IPS-NIHi11 (cell line): ENCODE results near the gene CHODL.

Experiments used
- DNase-seq: peaks from one replicate; pipeline ENCODE4 v3.0.0; 2012; ENCODE audit warnings: mixed read lengths, low spot score

The CHODL gene, protein sequence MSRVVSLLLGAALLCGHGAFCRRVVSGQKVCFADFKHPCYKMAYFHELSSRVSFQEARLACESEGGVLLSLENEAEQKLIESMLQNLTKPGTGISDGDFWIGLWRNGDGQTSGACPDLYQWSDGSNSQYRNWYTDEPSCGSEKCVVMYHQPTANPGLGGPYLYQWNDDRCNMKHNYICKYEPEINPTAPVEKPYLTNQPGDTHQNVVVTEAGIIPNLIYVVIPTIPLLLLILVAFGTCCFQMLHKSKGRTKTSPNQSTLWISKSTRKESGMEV

GRCh38 chr21:18244671-18245463, at the start of gene CHODL:
TSS of gene CHODL (plus strand) at chr21:18244833. CDS start at chr21:18245224, 391 bp downstream.
- peak; percentile 28 for DNase-seq

- DNase-seq = no peak
These were observed 39.7 kb upstream of the CHODL start for GRCh38 chr21:18204931-18205330.

DNA sequence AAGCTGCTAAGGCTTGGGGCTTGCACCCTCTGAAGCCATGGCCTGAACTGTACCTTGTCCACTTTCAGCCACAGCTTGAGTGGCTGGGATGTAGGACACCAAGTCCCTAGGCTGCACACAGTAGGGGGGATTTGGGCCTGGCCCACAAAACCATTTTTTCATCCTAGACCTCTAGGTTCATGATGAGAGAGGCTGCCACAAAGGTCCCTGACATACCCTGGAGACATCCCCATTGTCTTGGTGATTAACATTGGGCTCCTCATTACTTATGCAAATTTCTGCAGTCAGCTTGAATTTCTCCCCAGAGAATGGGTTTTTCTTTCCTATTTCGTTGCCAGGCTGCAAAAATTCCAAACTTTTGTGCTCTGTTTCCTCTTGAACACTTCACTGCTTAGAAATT, 26.3 kb upstream of the CHODL start:
- DNase-seq = no peak

DNA sequence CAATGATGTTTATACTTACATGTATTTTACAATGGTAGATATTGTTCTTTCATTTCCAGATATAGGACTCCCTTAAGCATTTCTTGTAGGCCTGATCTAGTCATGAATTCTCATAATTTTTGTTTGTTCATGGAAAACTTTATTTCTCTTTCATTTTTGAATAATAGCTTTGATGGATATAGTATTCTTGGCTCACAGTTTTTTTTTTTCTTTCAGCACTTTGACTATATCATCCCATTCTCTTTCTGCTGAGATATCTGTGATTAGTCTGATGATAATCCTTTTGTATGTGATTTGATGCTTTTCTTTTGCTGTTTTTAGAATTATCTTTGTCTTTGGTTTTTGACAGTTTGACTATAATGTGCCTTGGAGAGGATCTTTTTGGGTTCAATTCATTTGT, 24.1 kb upstream of the CHODL start:
- DNase-seq = no peak

- no peak for DNase-seq
These were observed 22.3 kb upstream of the CHODL start for GRCh38 chr21:18222346-18222745.

GRCh38 chr21:18228060-18228739, 16.4 kb upstream of the CHODL start:
- no peak for DNase-seq

GRCh38 chr21:18235545-18235944, 9.1 kb upstream of the CHODL start:
- DNase-seq = no peak

- DNase-seq = peak; percentile 19
These were observed 883 bp downstream of the CHODL start for GRCh38 chr21:18245464-18245967.

- DNase-seq = no peak
These were observed 3.5 kb downstream of the CHODL start for GRCh38 chr21:18248171-18248570.

DNA sequence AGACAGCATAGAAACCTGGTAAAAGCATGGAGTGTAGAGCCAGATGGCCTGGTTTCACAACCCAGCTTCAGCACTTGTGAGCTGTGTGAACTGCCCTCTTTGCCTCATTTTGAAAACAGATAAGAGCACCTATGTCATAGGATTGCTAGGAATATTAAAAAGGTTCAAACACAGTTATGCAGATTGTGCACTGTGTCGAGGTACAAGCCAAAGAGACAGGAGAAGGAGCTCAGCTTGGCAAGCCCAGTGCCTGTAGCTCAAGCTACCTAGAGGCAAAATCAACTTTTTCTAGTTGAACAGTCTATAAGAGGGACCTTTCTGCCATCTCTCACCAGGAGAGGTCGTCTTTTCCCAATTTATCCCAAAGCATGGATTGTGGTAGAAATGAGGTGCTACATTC, 5.0 kb downstream of the CHODL start:
- DNase-seq = peak; percentile 14

- DNase-seq = no peak
These were observed 6.4 kb downstream of the CHODL start for GRCh38 chr21:18251065-18251464.

GRCh38 chr21:18252256-18252655, 7.6 kb downstream of the CHODL start:
- no peak for DNase-seq

- DNase-seq = no peak
These were observed 8.0 kb downstream of the CHODL start for GRCh38 chr21:18252680-18253079.

GRCh38 chr21:18253221-18253620, 8.6 kb downstream of the CHODL start:
- DNase-seq = no peak

GRCh38 chr21:18253799-18254198, 9.2 kb downstream of the CHODL start:
- DNase-seq = no peak

GRCh38 chr21:18265944-18266343, 21.3 kb downstream of the CHODL start:
- no peak for DNase-seq

- DNase-seq = no peak
These were observed 22.9 kb downstream of the CHODL start for GRCh38 chr21:18267496-18267895.

DNA sequence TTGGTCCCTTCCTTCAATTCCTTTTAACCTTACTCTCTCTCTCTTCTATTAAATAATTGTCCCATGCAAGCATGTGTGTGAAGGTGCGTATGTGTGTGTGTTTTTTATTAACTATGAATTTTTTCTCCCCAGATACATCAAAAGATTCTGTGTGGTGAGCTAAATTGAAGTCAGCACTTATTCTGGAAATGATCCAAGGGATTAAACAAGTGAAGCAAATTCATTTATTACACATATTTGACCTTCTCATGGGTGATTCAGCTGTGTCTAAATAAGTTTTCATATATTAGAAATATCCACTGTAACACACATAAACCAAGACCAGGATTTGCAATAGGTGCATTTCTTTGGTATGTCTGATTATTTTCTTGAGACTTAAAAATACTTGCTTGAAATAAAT, 24.3 kb downstream of the CHODL start:
- no peak for DNase-seq

GRCh38 chr21:18269856-18270255, 25.2 kb downstream of the CHODL start:
- DNase-seq = no peak

DNA sequence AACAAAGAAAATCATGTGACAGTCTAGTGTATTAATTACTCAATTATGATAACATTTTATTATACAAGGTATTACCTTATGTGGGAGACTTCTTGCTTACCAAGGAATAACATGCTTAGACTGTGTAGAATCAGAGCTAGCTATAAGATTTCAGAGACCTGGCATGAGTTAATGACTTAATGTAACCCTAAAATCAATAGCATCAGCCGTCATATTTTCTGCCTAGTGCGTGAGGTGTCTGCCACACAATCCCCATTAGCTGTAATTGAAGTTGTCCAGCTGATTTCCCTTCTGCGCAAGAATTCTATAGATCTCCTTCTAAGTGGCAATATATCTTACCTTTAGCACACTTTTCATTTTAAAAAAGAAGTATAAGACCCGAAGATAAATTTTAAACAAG, 28.8 kb downstream of the CHODL start:
- DNase-seq = no peak

DNA sequence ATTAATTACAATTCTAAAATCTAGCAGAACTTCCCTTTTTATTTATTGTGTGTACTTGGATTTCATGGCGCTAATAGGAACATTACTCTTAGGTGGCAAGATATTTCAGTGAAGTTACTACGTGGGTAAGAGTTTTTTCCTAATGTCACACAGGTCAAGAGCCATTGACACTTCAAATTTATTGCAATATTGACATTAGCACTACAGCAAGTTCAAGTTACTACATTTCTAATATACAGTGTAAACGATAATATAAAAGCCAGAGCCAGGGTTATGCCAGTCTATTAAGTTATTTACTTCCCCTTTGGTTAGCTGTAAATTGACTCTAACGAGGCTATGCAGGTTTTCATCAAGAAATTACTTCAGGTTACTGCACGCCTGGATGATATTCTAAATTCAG, 29.7 kb downstream of the CHODL start:
- DNase-seq = no peak

DNA sequence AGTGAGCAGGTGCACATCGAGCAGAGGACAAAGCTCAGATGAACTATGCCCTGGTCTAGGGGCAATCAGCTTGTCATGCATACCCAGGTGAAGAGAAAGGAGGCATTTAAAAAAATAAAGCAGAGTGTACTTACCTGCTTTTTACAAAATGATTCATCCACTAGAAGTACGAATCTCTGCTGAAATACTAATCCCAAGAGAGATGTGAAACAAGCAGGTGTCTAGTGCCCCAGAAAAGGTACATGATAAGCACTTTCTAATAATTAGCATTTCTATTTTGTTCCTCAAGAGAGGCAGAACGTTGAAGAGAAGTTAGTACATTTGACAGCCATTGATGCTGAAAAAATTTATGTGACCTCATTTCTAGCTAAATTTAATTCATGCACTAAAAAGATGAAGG, 31.1 kb downstream of the CHODL start:
- DNase-seq = no peak

- no peak for DNase-seq
These were observed 40.7 kb downstream of the CHODL start for GRCh38 chr21:18285379-18285778.
